HUDEP-2 (cell line): ENCODE results near the gene TRIM49.
"Not testable (repeated sequence)": the region's sequence is repeated elsewhere in the genome, so short reads cannot be mapped to it uniquely, and the experiment has no call there.

Experiments used
- DNase-seq, 76 experiments: peaks; one replicate each; lab custom pipeline; 2025; ENCODE audit not compliant: unreplicated experiment in 76 of 76; lab: John Stamatoyannopoulos, UW

Gene TRIM49

GRCh38 chr11:89808475-89808874, at the start of gene TRIM49:
Gene TRIM49 (minus strand): TSS chr11:89808575. CDS start chr11:89804469, 4,106 bp downstream.
- DNase-seq: not testable (repeated sequence)

GRCh38 chr11:89826694-89827093, 18.3 kb upstream of the TRIM49 start:
- DNase-seq: not testable (repeated sequence)

GRCh38 chr11:89820008-89820407, 11.6 kb upstream of the TRIM49 start:
- DNase-seq: not testable (repeated sequence)

- not testable (repeated sequence) for DNase-seq
Observed at GRCh38 chr11:89813535-89813934, 5.2 kb upstream of the TRIM49 start.

- DNase-seq: not testable (repeated sequence)
Observed at GRCh38 chr11:89787506-89788063, 20.8 kb downstream of the TRIM49 start.

- not testable (repeated sequence) for DNase-seq
Observed at GRCh38 chr11:89785726-89786125, 22.6 kb downstream of the TRIM49 start.

GRCh38 chr11:89750822-89751221, 57.6 kb downstream of the TRIM49 start:
- not testable (repeated sequence) for DNase-seq
